ENCODE results near the gene RHPN2. TPM values are rescaled to one million over a fixed set of nuclear protein-coding genes. Genes with fewer than 3 reads are reported as not detected.

RHPN2 gene
- total RNA-seq, 1 donor from 2014 or later = 1.8 TPM

GRCh38 chr19:33108161-33108560 lies 43.5 kb upstream of the RHPN2 start:
- Mint-ChIP-seq H3K4me3 (ENCODE audit: unreplicated experiment) (no peak overlapping the region), H3K36me3 (ENCODE audit: unreplicated experiment) (no peaks in the 10 kb centered on the region), H3K27ac (ENCODE audit: unreplicated experiment) (no peak overlapping the region), H3K4me1 (ENCODE audit: low read depth, unreplicated experiment) (no peaks in the 10 kb centered on the region), H3K9me3 (ENCODE audit: unreplicated experiment) (no peaks in the 10 kb centered on the region), H3K27me3 (ENCODE audit: unreplicated experiment) (no peaks in the 10 kb centered on the region)
- no peak for TF ChIP-seq CTCF (IDR thresholded peaks at IDR 0.05; ENCODE audit: partially characterized antibody, unreplicated experiment)
- no peak for DNase-seq

GRCh38 chr19:33102893-33103292 lies 38.2 kb upstream of the RHPN2 start:
- Mint-ChIP-seq H3K9me3 (ENCODE audit: unreplicated experiment) (no peaks in the 10 kb centered on the region), H3K4me3 (ENCODE audit: unreplicated experiment) (no peak overlapping the region), H3K4me1 (ENCODE audit: low read depth, unreplicated experiment) (no peaks in the 10 kb centered on the region), H3K27me3 (ENCODE audit: unreplicated experiment) (no peaks in the 10 kb centered on the region), H3K27ac (ENCODE audit: unreplicated experiment) (no peak overlapping the region), H3K36me3 (ENCODE audit: unreplicated experiment) (no peaks in the 10 kb centered on the region)
- no peak for DNase-seq
- no peak for TF ChIP-seq CTCF (IDR thresholded peaks at IDR 0.05; ENCODE audit: partially characterized antibody, unreplicated experiment)

DNA sequence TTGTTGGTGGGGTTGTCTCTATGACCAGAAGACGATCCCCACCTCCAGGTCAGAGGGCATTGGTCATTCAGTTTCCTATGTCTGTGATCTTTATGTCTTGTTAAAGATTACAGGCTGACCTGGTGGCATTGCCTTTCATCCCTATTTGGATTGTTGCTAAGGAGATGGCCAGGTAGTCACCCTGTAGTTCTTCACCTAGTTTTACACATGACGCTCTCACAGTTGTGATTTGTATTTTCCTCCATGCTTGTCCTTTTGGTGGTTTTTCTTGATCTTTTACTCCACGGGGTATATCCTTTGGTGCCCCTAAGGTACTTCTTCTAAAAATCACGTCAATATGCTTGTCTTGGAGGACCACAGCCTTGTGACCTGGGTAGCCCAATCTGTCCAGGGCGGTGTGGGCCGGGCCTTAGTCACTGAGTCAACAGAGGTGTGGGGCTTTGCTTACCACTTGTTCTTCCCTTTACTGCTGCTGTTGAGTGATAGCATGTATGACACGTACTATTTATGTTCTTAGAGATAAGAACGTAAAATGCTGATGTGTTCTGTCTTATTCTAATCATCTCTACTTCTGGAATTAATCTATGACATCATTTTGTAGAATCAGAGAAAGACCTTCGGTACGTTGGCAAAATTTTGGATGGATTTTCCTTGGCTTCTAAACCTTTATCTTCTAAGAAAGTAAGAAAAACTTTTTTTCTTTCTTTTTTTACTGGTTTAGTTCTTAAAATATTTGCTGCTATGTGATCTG lies 36.4 kb upstream of the RHPN2 start:
- Mint-ChIP-seq H3K9me3 (ENCODE audit: unreplicated experiment) (no peaks in the 10 kb centered on the region), H3K27me3 (ENCODE audit: unreplicated experiment) (no peaks in the 10 kb centered on the region), H3K36me3 (ENCODE audit: unreplicated experiment) (no peaks in the 10 kb centered on the region), H3K27ac (ENCODE audit: unreplicated experiment) (no peak overlapping the region), H3K4me3 (ENCODE audit: unreplicated experiment) (no peak overlapping the region), H3K4me1 (ENCODE audit: low read depth, unreplicated experiment) (no peaks in the 10 kb centered on the region)
- no peak for TF ChIP-seq CTCF (IDR thresholded peaks at IDR 0.05; ENCODE audit: partially characterized antibody, unreplicated experiment)
- no peak for DNase-seq

DNA sequence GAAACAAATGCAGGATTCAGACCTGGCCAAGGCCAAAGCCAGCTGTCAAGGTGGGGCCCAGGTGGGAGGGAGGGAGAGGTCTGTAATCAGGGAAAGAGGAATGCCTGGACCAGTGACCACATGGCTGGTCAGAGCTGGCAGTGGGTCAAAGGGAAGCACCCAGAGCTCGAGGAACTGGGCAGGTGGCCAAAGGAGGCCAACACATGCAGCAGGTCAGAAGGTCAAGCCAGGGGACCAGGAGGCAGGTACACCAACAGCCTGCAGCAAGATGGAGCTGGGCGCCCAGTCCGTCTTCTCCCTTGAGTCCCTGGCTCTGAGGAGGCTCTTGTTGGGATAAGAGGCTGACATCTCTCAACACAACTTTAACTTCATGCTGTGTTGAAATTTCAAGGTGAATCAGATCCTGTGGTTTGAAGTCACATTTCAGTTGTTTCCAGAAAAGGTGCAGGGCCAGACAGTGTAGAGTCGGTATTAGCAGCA lies 33.4 kb upstream of the RHPN2 start:
- Mint-ChIP-seq H3K9me3 (ENCODE audit: unreplicated experiment) (no peaks in the 10 kb centered on the region), H3K4me1 (ENCODE audit: low read depth, unreplicated experiment) (no peaks in the 10 kb centered on the region), H3K4me3 (ENCODE audit: unreplicated experiment) (no peak overlapping the region), H3K27me3 (ENCODE audit: unreplicated experiment) (no peaks in the 10 kb centered on the region), H3K36me3 (ENCODE audit: unreplicated experiment) (no peaks in the 10 kb centered on the region), H3K27ac (ENCODE audit: unreplicated experiment) (no peak overlapping the region)
- no peak for DNase-seq
- TF ChIP-seq CTCF (IDR thresholded peaks at IDR 0.05; ENCODE audit: partially characterized antibody, unreplicated experiment) = no peak

- no peak for TF ChIP-seq CTCF (IDR thresholded peaks at IDR 0.05; ENCODE audit: partially characterized antibody, unreplicated experiment)
- Mint-ChIP-seq H3K27me3 (ENCODE audit: unreplicated experiment) (no peaks in the 10 kb centered on the region), H3K9me3 (ENCODE audit: unreplicated experiment) (no peaks in the 10 kb centered on the region), H3K27ac (ENCODE audit: unreplicated experiment) (no peak overlapping the region), H3K4me1 (ENCODE audit: low read depth, unreplicated experiment) (no peaks in the 10 kb centered on the region), H3K36me3 (ENCODE audit: unreplicated experiment) (no peaks in the 10 kb centered on the region), H3K4me3 (ENCODE audit: unreplicated experiment) (no peak overlapping the region)
- DNase-seq = no peak
Measured at GRCh38 chr19:33096005-33096404, 31.3 kb upstream of the RHPN2 start.

Measured in glutamatergic neuron (in vitro differentiated cells).